BE2C (cell line): ENCODE data around the gene C3orf20.

Source experiments
- DNase-seq: peaks from one replicate; pipeline ENCODE4 v3.0.0-alpha.2; 2020
- H3K27me3 ChIP-seq: fragments of 250-450 bp; sonication (Bioruptor Pico); 2 replicates; pipeline ENCODE4 v1.5.1; 2020; ENCODE audit warnings: mild to moderate bottlenecking
- H3K36me3 ChIP-seq: fragments of 250-450 bp; sonication (Bioruptor Pico); 2 replicates; pipeline ENCODE4 v1.5.1; 2020; ENCODE audit warnings: mild to moderate bottlenecking
- H3K4me1 ChIP-seq: fragments of 250-450 bp; sonication (Bioruptor Pico); 2 replicates; pipeline ENCODE4 v1.5.1; 2020
- H3K4me3 ChIP-seq: 2 replicates; pipeline ENCODE4 v1.5.1; 2011; ENCODE audit warnings: low read depth, low read length
- H3K9me3 ChIP-seq: fragments of 250-450 bp; sonication (Bioruptor Pico); 2 replicates; pipeline ENCODE4 v1.5.1; 2020
- CTCF ChIP-seq: IDR thresholded peaks from 2 replicates; pipeline ENCODE4 v1.5.1; 2012; ENCODE audit warnings: mild to moderate bottlenecking, low read depth, low read length

C3orf20 gene

GRCh38 chr3:14783480-14784086 lies 108.6 kb downstream of the C3orf20 start:
- no peaks in the 10 kb centered on the region for H3K27me3 ChIP-seq
- no peaks in the 10 kb centered on the region for H3K36me3 ChIP-seq
- no peak for DNase-seq
- no peaks in the 10 kb centered on the region; the same call in 1 of the 2 replicates for H3K4me1 ChIP-seq
- TF ChIP-seq CTCF: no peak
- no peaks in the 10 kb centered on the region for H3K9me3 ChIP-seq
- no peak overlapping the region; the same call in 1 of the 2 replicates for H3K4me3 ChIP-seq

GRCh38 chr3:14784087-14784681 lies 109.2 kb downstream of the C3orf20 start:
- H3K9me3 ChIP-seq: no peaks in the 10 kb centered on the region
- no peak overlapping the region for H3K4me3 ChIP-seq
- no peaks in the 10 kb centered on the region; the same call in 1 of the 2 replicates for H3K4me1 ChIP-seq
- H3K27me3 ChIP-seq: no peaks in the 10 kb centered on the region
- TF ChIP-seq CTCF: no peak
- DNase-seq: peak; percentile 92
- no peaks in the 10 kb centered on the region for H3K36me3 ChIP-seq

GRCh38 chr3:14785207-14786155 lies 110.5 kb downstream of the C3orf20 start:
- Histone ChIP-seq H3K9me3 (no peaks in the 10 kb centered on the region), H3K27me3 (no peaks in the 10 kb centered on the region), H3K4me1 (no peaks in the 10 kb centered on the region; the same call in 1 of the 2 replicates), H3K36me3 (no peaks in the 10 kb centered on the region), H3K4me3 (no peak overlapping the region)
- TF ChIP-seq CTCF: no peak
- DNase-seq: no peak

GRCh38 chr3:14786369-14786768 lies 111.4 kb downstream of the C3orf20 start:
- no peaks in the 10 kb centered on the region for H3K36me3 ChIP-seq
- DNase-seq: no peak
- no peaks in the 10 kb centered on the region for H3K27me3 ChIP-seq
- TF ChIP-seq CTCF: no peak
- no peaks in the 10 kb centered on the region; the same call in 1 of the 2 replicates for H3K4me1 ChIP-seq
- H3K4me3 ChIP-seq: no peak overlapping the region
- H3K9me3 ChIP-seq: no peaks in the 10 kb centered on the region

GRCh38 chr3:14787630-14788029 lies 112.7 kb downstream of the C3orf20 start:
- no peak for TF ChIP-seq CTCF
- Histone ChIP-seq H3K27me3 (no peaks in the 10 kb centered on the region), H3K36me3 (no peaks in the 10 kb centered on the region), H3K4me3 (no peak overlapping the region), H3K4me1 (no peaks in the 10 kb centered on the region; the same call in 1 of the 2 replicates), H3K9me3 (no peaks in the 10 kb centered on the region)
- DNase-seq: no peak

- no peak for DNase-seq
- Histone ChIP-seq H3K36me3 (no peaks in the 10 kb centered on the region), H3K4me1 (no peaks in the 10 kb centered on the region; the same call in 1 of the 2 replicates), H3K4me3 (no peak overlapping the region), H3K9me3 (no peaks in the 10 kb centered on the region), H3K27me3 (no peaks in the 10 kb centered on the region)
- TF ChIP-seq CTCF: no peak
Observed at GRCh38 chr3:14788644-14789043, 113.7 kb downstream of the C3orf20 start.
